Mucosa of rectum (tissue), 2 donors: ENCODE data around the gene AKT2.

ENCODE experiments used
- H3K27ac ChIP-seq, 2 donors: one replicate each; pipeline ENCODE4 v1.7.0; 2013; ENCODE audit warnings: inconsistent platforms in 2 of 2, low read depth in 2 of 2, low read length in 2 of 2
- H3K27me3 ChIP-seq, 2 donors: one replicate each; pipeline ENCODE4 v1.7.0; 2013; ENCODE audit warnings: low read length in 2 of 2; ENCODE audit not compliant: control insufficient read depth in 2 of 2, insufficient read depth in 2 of 2
- H3K36me3 ChIP-seq, 2 donors: one replicate each; pipeline ENCODE4 v1.7.0; 2013; ENCODE audit warnings: low read length in 2 of 2; ENCODE audit not compliant: control insufficient read depth in 2 of 2, insufficient read depth in 2 of 2
- H3K4me1 ChIP-seq, 2 donors: one replicate each; pipeline ENCODE4 v1.7.0; 2013; ENCODE audit warnings: low read length in 2 of 2, mild to moderate bottlenecking in 1 of 2; ENCODE audit not compliant: control insufficient read depth in 2 of 2, insufficient read depth in 2 of 2
- H3K4me3 ChIP-seq, 2 donors: one replicate each; pipeline ENCODE4 v1.7.0; 2013; ENCODE audit warnings: low read length in 2 of 2
- H3K9ac ChIP-seq, 2 donors: one replicate each; pipeline ENCODE4 v1.7.0; 2013; ENCODE audit warnings: low read length in 2 of 2, low read depth in 1 of 2, mild to moderate bottlenecking in 1 of 2
- H3K9me3 ChIP-seq, 2 donors: one replicate each; pipeline ENCODE4 v1.7.0; 2013; ENCODE audit warnings: low read length in 2 of 2; ENCODE audit not compliant: control insufficient read depth in 2 of 2
- donor health status: healthy.
- donor health status: Normal muscosa, but diverticular disease.

The AKT2 gene

GRCh38 chr19:40213251-40213829, 71.8 kb downstream of the AKT2 start:
- Histone ChIP-seq H3K9me3 (no peaks in the 10 kb centered on the region), H3K4me3 (no peak overlapping the region), H3K27me3 (peaks cover 14 to 15% of the 10 kb centered on the region in 2 donors), H3K27ac (no peak overlapping the region), H3K9ac (no peak overlapping the region), H3K4me1 (peaks cover 0 to 2% of the 10 kb centered on the region in 2 donors), H3K36me3 (peaks cover 0 to 3% of the 10 kb centered on the region in 2 donors)

- Histone ChIP-seq H3K27me3 (peaks cover 0 to 1% of the 10 kb centered on the region in 2 donors), H3K36me3 (peaks cover 0 to 3% of the 10 kb centered on the region in 2 donors), H3K9ac (no peak overlapping the region)
Observed at GRCh38 chr19:40210889-40211288, 74.3 kb downstream of the AKT2 start.

GRCh38 chr19:40208602-40209001, 76.5 kb downstream of the AKT2 start:
- Histone ChIP-seq H3K9me3 (no peaks in the 10 kb centered on the region), H3K27ac (no peak overlapping the region), H3K4me1 (no peaks in the 10 kb centered on the region), H3K27me3 (no peaks in the 10 kb centered on the region), H3K36me3 (peaks cover 0 to 6% of the 10 kb centered on the region in 2 donors), H3K4me3 (no peak overlapping the region), H3K9ac (no peak overlapping the region)

More at GRCh38 chr19:40210889-40211288, 74.3 kb downstream of the AKT2 start:
- Histone ChIP-seq H3K4me1 (no peaks in the 10 kb centered on the region), H3K27ac (no peak overlapping the region), H3K4me3 (no peak overlapping the region), H3K9me3 (no peaks in the 10 kb centered on the region)

- Histone ChIP-seq H3K4me3 (no peak overlapping the region), H3K9me3 (no peaks in the 10 kb centered on the region), H3K27ac (no peak overlapping the region), H3K27me3 (no peaks in the 10 kb centered on the region), H3K36me3 (peaks cover 0 to 7% of the 10 kb centered on the region in 2 donors), H3K4me1 (no peaks in the 10 kb centered on the region), H3K9ac (no peak overlapping the region)
Observed at GRCh38 chr19:40205760-40206159, 79.4 kb downstream of the AKT2 start.

- Histone ChIP-seq H3K27ac (no peak overlapping the region), H3K9me3 (no peaks in the 10 kb centered on the region), H3K27me3 (no peaks in the 10 kb centered on the region), H3K36me3 (peaks cover 0 to 7% of the 10 kb centered on the region in 2 donors), H3K4me1 (no peaks in the 10 kb centered on the region), H3K9ac (no peak overlapping the region), H3K4me3 (no peak overlapping the region)
Observed at GRCh38 chr19:40204381-40204780, 80.8 kb downstream of the AKT2 start.

GRCh38 chr19:40200341-40201099, 84.6 kb downstream of the AKT2 start:
- Histone ChIP-seq H3K9me3 (no peaks in the 10 kb centered on the region), H3K9ac (no peak overlapping the region), H3K4me3 (no peak overlapping the region), H3K27ac (no peak overlapping the region), H3K27me3 (no peaks in the 10 kb centered on the region), H3K4me1 (no peaks in the 10 kb centered on the region), H3K36me3 (peaks cover 0 to 7% of the 10 kb centered on the region in 2 donors)

- Histone ChIP-seq H3K36me3 (peaks cover 0 to 4% of the 10 kb centered on the region in 2 donors), H3K4me3 (no peak overlapping the region), H3K4me1 (no peaks in the 10 kb centered on the region), H3K27ac (no peak overlapping the region), H3K27me3 (no peaks in the 10 kb centered on the region), H3K9ac (no peak overlapping the region), H3K9me3 (no peaks in the 10 kb centered on the region)
Observed at GRCh38 chr19:40198272-40198990, 86.7 kb downstream of the AKT2 start.

- Histone ChIP-seq H3K9me3 (no peaks in the 10 kb centered on the region), H3K9ac (no peak overlapping the region), H3K4me3 (no peak overlapping the region)
Observed at GRCh38 chr19:40193587-40193849, 91.6 kb downstream of the AKT2 start.

GRCh38 chr19:40192758-40193586, 92.2 kb downstream of the AKT2 start:
- no peak overlapping the region for H3K9ac ChIP-seq
- peaks cover 3 to 6% of the 10 kb centered on the region in 2 donors for H3K4me1 ChIP-seq
- no peaks in the 10 kb centered on the region for H3K36me3 ChIP-seq
- no peaks in the 10 kb centered on the region for H3K9me3 ChIP-seq
- no peaks in the 10 kb centered on the region for H3K27me3 ChIP-seq
- no peak overlapping the region for H3K4me3 ChIP-seq
- no peak overlapping the region for H3K27ac ChIP-seq

More at GRCh38 chr19:40193587-40193849, 91.6 kb downstream of the AKT2 start:
- Histone ChIP-seq H3K27me3 (no peaks in the 10 kb centered on the region), H3K4me1 (peaks cover 3 to 6% of the 10 kb centered on the region in 2 donors), H3K36me3 (no peaks in the 10 kb centered on the region), H3K27ac (no peak overlapping the region)
